ENCODE results near the gene RAP1B.

Gene RAP1B

GRCh38 chr12:68587448-68587873, 23.2 kb upstream of the RAP1B start:
- in situ Hi-C loops (cut with MboI; ENCODE audit: low pct_unique_long_range_greater_than_20kb, low sequenced_read_pairs, unreplicated experiment): no loop called here
- no peak for TF ChIP-seq CTCF (IDR thresholded peaks at IDR 0.05; ENCODE audit: extremely low read depth, insufficient read depth, missing control alignments)
- peak; percentile 62 for DNase-seq (ENCODE audit: low spot score)

- in situ Hi-C loops (cut with MboI; ENCODE audit: low pct_unique_long_range_greater_than_20kb, low sequenced_read_pairs, unreplicated experiment): no loop called here
- no peak for DNase-seq (ENCODE audit: low spot score)
- TF ChIP-seq CTCF (IDR thresholded peaks at IDR 0.05; ENCODE audit: extremely low read depth, insufficient read depth, missing control alignments): no peak
These were observed 21.5 kb upstream of the RAP1B start for GRCh38 chr12:68589194-68589593.

- DNase-seq (ENCODE audit: low spot score): no peak
- TF ChIP-seq CTCF (IDR thresholded peaks at IDR 0.05; ENCODE audit: extremely low read depth, insufficient read depth, missing control alignments): no peak
- in situ Hi-C loops (cut with MboI; ENCODE audit: low pct_unique_long_range_greater_than_20kb, low sequenced_read_pairs, unreplicated experiment): no loop called here
These were observed 18.8 kb upstream of the RAP1B start for GRCh38 chr12:68591734-68592418.

- in situ Hi-C loops (cut with MboI; ENCODE audit: low pct_unique_long_range_greater_than_20kb, low sequenced_read_pairs, unreplicated experiment): no loop called here
- TF ChIP-seq CTCF (IDR thresholded peaks at IDR 0.05; ENCODE audit: extremely low read depth, insufficient read depth, missing control alignments): no peak
- DNase-seq (ENCODE audit: low spot score): no peak
These were observed 15.5 kb upstream of the RAP1B start for GRCh38 chr12:68595241-68595640.

- in situ Hi-C loops (cut with MboI; ENCODE audit: low pct_unique_long_range_greater_than_20kb, low sequenced_read_pairs, unreplicated experiment): loop anchor here (25.0 kb wide), 1 partner anchor 239 kb away; no protein-coding TSS in a partner anchor
- no peak for TF ChIP-seq CTCF (IDR thresholded peaks at IDR 0.05; ENCODE audit: extremely low read depth, insufficient read depth, missing control alignments)
- no peak for DNase-seq (ENCODE audit: low spot score)
These were observed 8.9 kb upstream of the RAP1B start for GRCh38 chr12:68601767-68602166.

GRCh38 chr12:68602720-68603119, 8.0 kb upstream of the RAP1B start:
- in situ Hi-C loops (cut with MboI; ENCODE audit: low pct_unique_long_range_greater_than_20kb, low sequenced_read_pairs, unreplicated experiment): loop anchor here (25.0 kb wide), 1 partner anchor 240 kb away; no protein-coding TSS in a partner anchor
- no peak for DNase-seq (ENCODE audit: low spot score)
- TF ChIP-seq CTCF (IDR thresholded peaks at IDR 0.05; ENCODE audit: extremely low read depth, insufficient read depth, missing control alignments): no peak

All from GM13977 (cell line).